HG02938 (cell line): ENCODE measurements around the gene ZNF469.
"Not testable (repeated sequence)": the region's sequence is repeated elsewhere in the genome, so short reads cannot be mapped to it uniquely, and the experiment has no call there.

ENCODE experiments used
- ATAC-seq: cut with Tn5 transposase; IDR thresholded peaks from one replicate; pipeline ENCODE4 v1.9.1; 2021; ENCODE audit warnings: mild to moderate bottlenecking, moderate library complexity; ENCODE audit not compliant: unreplicated experiment

Gene ZNF469

GRCh38 chr16:88407807-88408206 lies 25.0 kb downstream of the ZNF469 start:
- no peak for ATAC-seq

GRCh38 chr16:88408561-88409142 lies 25.9 kb downstream of the ZNF469 start:
- ATAC-seq = no peak

GRCh38 chr16:88409296-88410065 lies 26.7 kb downstream of the ZNF469 start:
- no peak for ATAC-seq

- ATAC-seq = not testable (repeated sequence)
These were observed 27.7 kb downstream of the ZNF469 start for GRCh38 chr16:88410297-88410968.

GRCh38 chr16:88411951-88412576 lies 29.3 kb downstream of the ZNF469 start:
- ATAC-seq = no peak

GRCh38 chr16:88412766-88413165 lies 30.0 kb downstream of the ZNF469 start:
- no peak for ATAC-seq

GRCh38 chr16:88413231-88413630 lies 30.5 kb downstream of the ZNF469 start:
- ATAC-seq = no peak

- no peak for ATAC-seq
These were observed 30.9 kb downstream of the ZNF469 start for GRCh38 chr16:88413631-88414030.

- no peak for ATAC-seq
These were observed 32.0 kb downstream of the ZNF469 start for GRCh38 chr16:88414521-88415380.

- no peak for ATAC-seq
These were observed 32.6 kb downstream of the ZNF469 start for GRCh38 chr16:88415381-88415705.

- no peak for ATAC-seq
These were observed 33.1 kb downstream of the ZNF469 start for GRCh38 chr16:88415713-88416323.

GRCh38 chr16:88416686-88417085 lies 33.9 kb downstream of the ZNF469 start:
- ATAC-seq = no peak

GRCh38 chr16:88417684-88418476 lies 35.1 kb downstream of the ZNF469 start:
- ATAC-seq = no peak

- ATAC-seq = no peak
These were observed 36.1 kb downstream of the ZNF469 start for GRCh38 chr16:88418869-88419268.

GRCh38 chr16:88419790-88420189 lies 37.0 kb downstream of the ZNF469 start:
- ATAC-seq = no peak

- ATAC-seq = no peak
These were observed 37.7 kb downstream of the ZNF469 start for GRCh38 chr16:88420496-88420895.

GRCh38 chr16:88421301-88421700 lies 38.5 kb downstream of the ZNF469 start:
- no peak for ATAC-seq

GRCh38 chr16:88421871-88422433 lies 39.2 kb downstream of the ZNF469 start:
- no peak for ATAC-seq

GRCh38 chr16:88422733-88423447 lies 40.1 kb downstream of the ZNF469 start:
- no peak for ATAC-seq
